ENCODE results near the gene RHOG. TPM values are rescaled to one million over a fixed set of nuclear protein-coding genes. Genes with fewer than 3 reads are reported as not detected.

RHOG gene
- total and polyA plus RNA-seq, 9 of the 15 experiments (the other 6 are each of a cell fraction or from before 2014, with no cell fraction given) = 22.6 to 162 (median 80.3) TPM

DNA sequence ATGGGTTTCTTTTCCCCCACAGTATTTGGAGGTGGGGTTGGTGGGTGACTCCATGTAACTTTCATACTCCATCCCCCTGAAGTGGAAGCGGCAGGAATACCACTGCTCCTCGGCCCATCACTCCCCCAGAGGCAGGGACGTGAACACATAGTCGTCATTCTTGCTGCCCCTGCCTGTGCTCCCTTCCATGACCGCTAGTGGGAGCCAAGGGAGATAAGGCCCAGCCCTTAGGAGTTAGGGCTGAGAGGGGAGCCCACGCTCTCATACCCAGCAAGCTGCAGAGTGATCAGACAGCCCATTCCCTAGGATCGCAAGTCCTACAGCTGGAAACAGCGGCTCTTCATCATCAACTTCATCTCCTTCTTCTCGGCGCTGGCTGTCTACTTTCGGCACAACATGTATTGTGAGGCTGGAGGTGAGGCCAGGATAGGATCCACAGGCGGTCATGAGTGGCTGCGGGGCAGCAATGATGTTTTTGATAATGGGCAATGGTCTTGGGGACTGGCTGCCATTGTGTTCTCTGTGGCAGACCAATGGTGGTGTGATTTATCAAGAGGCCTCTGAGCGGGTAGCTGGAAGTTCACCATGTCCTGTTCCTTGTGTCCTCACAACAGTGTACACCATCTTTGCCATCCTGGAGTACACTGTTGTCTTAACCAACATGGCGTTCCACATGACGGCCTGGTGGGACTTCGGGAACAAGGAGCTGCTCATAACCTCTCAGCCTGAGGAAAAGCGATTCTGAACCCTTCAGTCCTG lies 15.9 kb downstream of the RHOG start (continued):
- no peak for TF ChIP-seq SAFB (IDR thresholded peaks at IDR 0.05; ENCODE audit: borderline replicate concordance, low read depth, low read length)
- TF ChIP-seq, protein P1, sequence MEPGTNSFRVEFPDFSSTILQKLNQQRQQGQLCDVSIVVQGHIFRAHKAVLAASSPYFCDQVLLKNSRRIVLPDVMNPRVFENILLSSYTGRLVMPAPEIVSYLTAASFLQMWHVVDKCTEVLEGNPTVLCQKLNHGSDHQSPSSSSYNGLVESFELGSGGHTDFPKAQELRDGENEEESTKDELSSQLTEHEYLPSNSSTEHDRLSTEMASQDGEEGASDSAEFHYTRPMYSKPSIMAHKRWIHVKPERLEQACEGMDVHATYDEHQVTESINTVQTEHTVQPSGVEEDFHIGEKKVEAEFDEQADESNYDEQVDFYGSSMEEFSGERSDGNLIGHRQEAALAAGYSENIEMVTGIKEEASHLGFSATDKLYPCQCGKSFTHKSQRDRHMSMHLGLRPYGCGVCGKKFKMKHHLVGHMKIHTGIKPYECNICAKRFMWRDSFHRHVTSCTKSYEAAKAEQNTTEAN (CRISPR knock-in tag; IDR thresholded peaks at IDR 0.05) = no peak
- TF ChIP-seq, protein P2, sequence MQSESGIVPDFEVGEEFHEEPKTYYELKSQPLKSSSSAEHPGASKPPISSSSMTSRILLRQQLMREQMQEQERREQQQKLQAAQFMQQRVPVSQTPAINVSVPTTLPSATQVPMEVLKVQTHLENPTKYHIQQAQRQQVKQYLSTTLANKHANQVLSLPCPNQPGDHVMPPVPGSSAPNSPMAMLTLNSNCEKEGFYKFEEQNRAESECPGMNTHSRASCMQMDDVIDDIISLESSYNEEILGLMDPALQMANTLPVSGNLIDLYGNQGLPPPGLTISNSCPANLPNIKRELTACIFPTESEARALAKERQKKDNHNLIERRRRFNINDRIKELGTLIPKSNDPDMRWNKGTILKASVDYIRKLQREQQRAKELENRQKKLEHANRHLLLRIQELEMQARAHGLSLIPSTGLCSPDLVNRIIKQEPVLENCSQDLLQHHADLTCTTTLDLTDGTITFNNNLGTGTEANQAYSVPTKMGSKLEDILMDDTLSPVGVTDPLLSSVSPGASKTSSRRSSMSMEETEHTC (IDR thresholded peaks at IDR 0.05) = no peak
- TF ChIP-seq WHSC1 (IDR thresholded peaks at IDR 0.05; ENCODE audit: low read length) = no peak
- no peak for TF ChIP-seq PHB2 (IDR thresholded peaks at IDR 0.05; ENCODE audit: low read depth)
- 0 out of 4 replicates have a peak, but pooled peaks of 1 of the 2 experiments have one; percentile 3 for TF ChIP-seq FOXA3 (CRISPR knock-in tag; conservative IDR thresholded peaks at IDR 0.05 in 1 of 2, IDR thresholded peaks at IDR 0.05 in 1 of 2)
- no peak for TF ChIP-seq SAP30 (IDR thresholded peaks at IDR 0.05; ENCODE audit: borderline replicate concordance, insufficient read depth, low read depth, low read length, poor library complexity, severe bottlenecking)
- no peak for TF ChIP-seq NFRKB (IDR thresholded peaks at IDR 0.05; ENCODE audit: low read depth)
- TF ChIP-seq ZNF232 (CRISPR knock-in tag; IDR thresholded peaks at IDR 0.05) = no peak
- no peak for TF ChIP-seq ELF4 (CRISPR knock-in tag; IDR thresholded peaks at IDR 0.05)
- TF ChIP-seq, protein P3, sequence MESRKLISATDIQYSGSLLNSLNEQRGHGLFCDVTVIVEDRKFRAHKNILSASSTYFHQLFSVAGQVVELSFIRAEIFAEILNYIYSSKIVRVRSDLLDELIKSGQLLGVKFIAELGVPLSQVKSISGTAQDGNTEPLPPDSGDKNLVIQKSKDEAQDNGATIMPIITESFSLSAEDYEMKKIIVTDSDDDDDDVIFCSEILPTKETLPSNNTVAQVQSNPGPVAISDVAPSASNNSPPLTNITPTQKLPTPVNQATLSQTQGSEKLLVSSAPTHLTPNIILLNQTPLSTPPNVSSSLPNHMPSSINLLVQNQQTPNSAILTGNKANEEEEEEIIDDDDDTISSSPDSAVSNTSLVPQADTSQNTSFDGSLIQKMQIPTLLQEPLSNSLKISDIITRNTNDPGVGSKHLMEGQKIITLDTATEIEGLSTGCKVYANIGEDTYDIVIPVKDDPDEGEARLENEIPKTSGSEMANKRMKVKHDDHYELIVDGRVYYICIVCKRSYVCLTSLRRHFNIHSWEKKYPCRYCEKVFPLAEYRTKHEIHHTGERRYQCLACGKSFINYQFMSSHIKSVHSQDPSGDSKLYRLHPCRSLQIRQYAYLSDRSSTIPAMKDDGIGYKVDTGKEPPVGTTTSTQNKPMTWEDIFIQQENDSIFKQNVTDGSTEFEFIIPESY (CRISPR knock-in tag; IDR thresholded peaks at IDR 0.05) = peak; percentile 66
- no peak for TF ChIP-seq ZNF707 (CRISPR knock-in tag; conservative IDR thresholded peaks at IDR 0.05)
- TF ChIP-seq, protein P4, sequence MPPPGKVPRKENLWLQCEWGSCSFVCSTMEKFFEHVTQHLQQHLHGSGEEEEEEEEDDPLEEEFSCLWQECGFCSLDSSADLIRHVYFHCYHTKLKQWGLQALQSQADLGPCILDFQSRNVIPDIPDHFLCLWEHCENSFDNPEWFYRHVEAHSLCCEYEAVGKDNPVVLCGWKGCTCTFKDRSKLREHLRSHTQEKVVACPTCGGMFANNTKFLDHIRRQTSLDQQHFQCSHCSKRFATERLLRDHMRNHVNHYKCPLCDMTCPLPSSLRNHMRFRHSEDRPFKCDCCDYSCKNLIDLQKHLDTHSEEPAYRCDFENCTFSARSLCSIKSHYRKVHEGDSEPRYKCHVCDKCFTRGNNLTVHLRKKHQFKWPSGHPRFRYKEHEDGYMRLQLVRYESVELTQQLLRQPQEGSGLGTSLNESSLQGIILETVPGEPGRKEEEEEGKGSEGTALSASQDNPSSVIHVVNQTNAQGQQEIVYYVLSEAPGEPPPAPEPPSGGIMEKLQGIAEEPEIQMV (tag; conservative IDR thresholded peaks at IDR 0.05; ENCODE audit: low read depth) = no peak
- TF ChIP-seq, protein P5, sequence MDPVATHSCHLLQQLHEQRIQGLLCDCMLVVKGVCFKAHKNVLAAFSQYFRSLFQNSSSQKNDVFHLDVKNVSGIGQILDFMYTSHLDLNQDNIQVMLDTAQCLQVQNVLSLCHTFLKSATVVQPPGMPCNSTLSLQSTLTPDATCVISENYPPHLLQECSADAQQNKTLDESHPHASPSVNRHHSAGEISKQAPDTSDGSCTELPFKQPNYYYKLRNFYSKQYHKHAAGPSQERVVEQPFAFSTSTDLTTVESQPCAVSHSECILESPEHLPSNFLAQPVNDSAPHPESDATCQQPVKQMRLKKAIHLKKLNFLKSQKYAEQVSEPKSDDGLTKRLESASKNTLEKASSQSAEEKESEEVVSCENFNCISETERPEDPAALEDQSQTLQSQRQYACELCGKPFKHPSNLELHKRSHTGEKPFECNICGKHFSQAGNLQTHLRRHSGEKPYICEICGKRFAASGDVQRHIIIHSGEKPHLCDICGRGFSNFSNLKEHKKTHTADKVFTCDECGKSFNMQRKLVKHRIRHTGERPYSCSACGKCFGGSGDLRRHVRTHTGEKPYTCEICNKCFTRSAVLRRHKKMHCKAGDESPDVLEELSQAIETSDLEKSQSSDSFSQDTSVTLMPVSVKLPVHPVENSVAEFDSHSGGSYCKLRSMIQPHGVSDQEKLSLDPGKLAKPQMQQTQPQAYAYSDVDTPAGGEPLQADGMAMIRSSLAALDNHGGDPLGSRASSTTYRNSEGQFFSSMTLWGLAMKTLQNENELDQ (CRISPR knock-in tag; IDR thresholded peaks at IDR 0.05; ENCODE audit: borderline replicate concordance) = no peak
- TF ChIP-seq YBX1 (IDR thresholded peaks at IDR 0.05) = no peak
- no peak for TF ChIP-seq POLR3G (IDR thresholded peaks at IDR 0.05; ENCODE audit: extremely low read depth, insufficient read length, insufficient replicate concordance)
- TF ChIP-seq ZNF780A (CRISPR knock-in tag; IDR thresholded peaks at IDR 0.05) = no peak
- 0 out of 2 replicates have a peak, but pooled peaks have one; percentile 50 for TF ChIP-seq ZBTB7A (IDR thresholded peaks at IDR 0.05; ENCODE audit: borderline replicate concordance, control insufficient read depth, low read depth, low read length)

Data from K562 (cell line).